ENCODE data around the gene CERS6.
"Not testable (repeated sequence)": the region's sequence is repeated elsewhere in the genome, so short reads cannot be mapped to it uniquely, and the experiment has no call there.

Gene CERS6

GRCh38 chr2:168663993-168664392 is 207.9 kb downstream of the CERS6 start:
- ATAC-seq, result no peak
- TF ChIP-seq TCF4 (CRISPR knock-in tag; IDR thresholded peaks at IDR 0.05; ENCODE audit: borderline replicate concordance) (no peak), ZC3H10 (CRISPR knock-in tag; IDR thresholded peaks at IDR 0.05) (no peak), ISL1 (CRISPR knock-in tag; IDR thresholded peaks at IDR 0.05) (no peak), CSDC2 (CRISPR knock-in tag; IDR thresholded peaks at IDR 0.05) (no peak), OSR1 (CRISPR knock-in tag; IDR thresholded peaks at IDR 0.05) (no peak), CSRNP3 (CRISPR knock-in tag; IDR thresholded peaks at IDR 0.05) (no peak), CREB5 (CRISPR knock-in tag; IDR thresholded peaks at IDR 0.05; ENCODE audit: low read depth) (no peak), ARNTL (CRISPR knock-in tag; IDR thresholded peaks at IDR 0.05; ENCODE audit: borderline replicate concordance, low read depth) (no peak), ZNF70 (CRISPR knock-in tag; IDR thresholded peaks at IDR 0.05) (no peak), ZNF8 (CRISPR knock-in tag; IDR thresholded peaks at IDR 0.05) (no peak), GLIS3 (CRISPR knock-in tag; IDR thresholded peaks at IDR 0.05) (no peak), RARB (CRISPR knock-in tag; IDR thresholded peaks at IDR 0.05) (no peak), PPARA (CRISPR knock-in tag; IDR thresholded peaks at IDR 0.05; ENCODE audit: borderline replicate concordance) (no peak)

GRCh38 chr2:168664715-168665114 is 208.6 kb downstream of the CERS6 start:
- not testable (repeated sequence) for ATAC-seq

- ATAC-seq, result no peak
- TF ChIP-seq ZFP30 (CRISPR knock-in tag; IDR thresholded peaks at IDR 0.05) (no peak), OSR1 (CRISPR knock-in tag; IDR thresholded peaks at IDR 0.05) (no peak), ZC3H10 (CRISPR knock-in tag; IDR thresholded peaks at IDR 0.05) (no peak), TOX (CRISPR knock-in tag; IDR thresholded peaks at IDR 0.05; ENCODE audit: borderline replicate concordance) (no peak), TCF4 (CRISPR knock-in tag; IDR thresholded peaks at IDR 0.05; ENCODE audit: borderline replicate concordance) (no peak), PATZ1 (CRISPR knock-in tag; IDR thresholded peaks at IDR 0.05; ENCODE audit: borderline replicate concordance) (no peak), ZFP3 (CRISPR knock-in tag; IDR thresholded peaks at IDR 0.05) (no peak), SNAI2 (CRISPR knock-in tag; IDR thresholded peaks at IDR 0.05) (no peak), PPARA (CRISPR knock-in tag; IDR thresholded peaks at IDR 0.05; ENCODE audit: borderline replicate concordance) (no peak), ZNF70 (CRISPR knock-in tag; IDR thresholded peaks at IDR 0.05) (no peak), BACH2 (CRISPR knock-in tag; IDR thresholded peaks at IDR 0.05; ENCODE audit: borderline replicate concordance) (no peak), CREB5 (CRISPR knock-in tag; IDR thresholded peaks at IDR 0.05; ENCODE audit: low read depth) (no peak), CSRNP3 (CRISPR knock-in tag; IDR thresholded peaks at IDR 0.05) (no peak)
Measured at GRCh38 chr2:168666339-168666738, 210.3 kb downstream of the CERS6 start.

GRCh38 chr2:168667156-168667555 is 211.1 kb downstream of the CERS6 start:
- no peak for TF ChIP-seq RARB (CRISPR knock-in tag; IDR thresholded peaks at IDR 0.05)
- no peak for TF ChIP-seq PPARA (CRISPR knock-in tag; IDR thresholded peaks at IDR 0.05; ENCODE audit: borderline replicate concordance)
- no peak for TF ChIP-seq TSHZ2 (CRISPR knock-in tag; IDR thresholded peaks at IDR 0.05)
- no peak for TF ChIP-seq ZNF8 (CRISPR knock-in tag; IDR thresholded peaks at IDR 0.05)
- TF ChIP-seq CREB5 (CRISPR knock-in tag; IDR thresholded peaks at IDR 0.05; ENCODE audit: low read depth), result no peak
- TF ChIP-seq GLIS3 (CRISPR knock-in tag; IDR thresholded peaks at IDR 0.05), result no peak
- no peak for TF ChIP-seq SNAI2 (CRISPR knock-in tag; IDR thresholded peaks at IDR 0.05)
- no peak for TF ChIP-seq ARNTL (CRISPR knock-in tag; IDR thresholded peaks at IDR 0.05; ENCODE audit: borderline replicate concordance, low read depth)
- no peak for TF ChIP-seq ESRRG (CRISPR knock-in tag; IDR thresholded peaks at IDR 0.05)
- TF ChIP-seq BACH2 (CRISPR knock-in tag; IDR thresholded peaks at IDR 0.05; ENCODE audit: borderline replicate concordance), result no peak
- TF ChIP-seq CSRNP3 (CRISPR knock-in tag; IDR thresholded peaks at IDR 0.05), result no peak
- TF ChIP-seq ZNF70 (CRISPR knock-in tag; IDR thresholded peaks at IDR 0.05), result no peak
- TF ChIP-seq CSDC2 (CRISPR knock-in tag; IDR thresholded peaks at IDR 0.05), result no peak
- no peak for TF ChIP-seq ISL1 (CRISPR knock-in tag; IDR thresholded peaks at IDR 0.05)
- no peak for TF ChIP-seq OSR1 (CRISPR knock-in tag; IDR thresholded peaks at IDR 0.05)
- no peak for ATAC-seq
